GM21576 (cell line): ENCODE data around the gene GSE1.

Experiments
- ATAC-seq: cut with Tn5 transposase; IDR thresholded peaks from one replicate; pipeline ENCODE4 v1.9.1; 2021; ENCODE audit warnings: mild to moderate bottlenecking, moderate library complexity; ENCODE audit not compliant: unreplicated experiment

Gene GSE1

GRCh38 chr16:85631802-85632393, 18.8 kb downstream of the GSE1 start:
- no peak for ATAC-seq

GRCh38 chr16:85632709-85633437, 19.8 kb downstream of the GSE1 start:
- no peak for ATAC-seq

GRCh38 chr16:85633438-85633743, 20.3 kb downstream of the GSE1 start:
- no peak for ATAC-seq

GRCh38 chr16:85633888-85634287, 20.8 kb downstream of the GSE1 start:
- ATAC-seq, result no peak

- ATAC-seq, result no peak
Observed at GRCh38 chr16:85634747-85635544, 21.8 kb downstream of the GSE1 start.

- no peak for ATAC-seq
Observed at GRCh38 chr16:85635545-85636140, 22.5 kb downstream of the GSE1 start.

- ATAC-seq, result no peak
Observed at GRCh38 chr16:85636234-85636812, 23.2 kb downstream of the GSE1 start.

GRCh38 chr16:85637061-85637807, 24.1 kb downstream of the GSE1 start:
- ATAC-seq, result no peak

GRCh38 chr16:85637808-85638647, 24.9 kb downstream of the GSE1 start:
- no peak for ATAC-seq

- ATAC-seq, result no peak
Observed at GRCh38 chr16:85638695-85639409, 25.7 kb downstream of the GSE1 start.

GRCh38 chr16:85639529-85640253, 26.6 kb downstream of the GSE1 start:
- no peak for ATAC-seq

GRCh38 chr16:85640254-85640558, 27.1 kb downstream of the GSE1 start:
- ATAC-seq, result no peak

GRCh38 chr16:85640585-85640984, 27.5 kb downstream of the GSE1 start:
- no peak for ATAC-seq

- ATAC-seq, result no peak
Observed at GRCh38 chr16:85641305-85641704, 28.2 kb downstream of the GSE1 start.

GRCh38 chr16:85641776-85642176, 28.7 kb downstream of the GSE1 start:
- ATAC-seq, result no peak

GRCh38 chr16:85642762-85643358, 29.7 kb downstream of the GSE1 start:
- ATAC-seq, result no peak

GRCh38 chr16:85643631-85644030, 30.5 kb downstream of the GSE1 start:
- ATAC-seq, result no peak

GRCh38 chr16:85644093-85644712, 31.1 kb downstream of the GSE1 start:
- no peak for ATAC-seq
